Measurements from ENCODE around the gene PTHLH.

Gene PTHLH

DNA sequence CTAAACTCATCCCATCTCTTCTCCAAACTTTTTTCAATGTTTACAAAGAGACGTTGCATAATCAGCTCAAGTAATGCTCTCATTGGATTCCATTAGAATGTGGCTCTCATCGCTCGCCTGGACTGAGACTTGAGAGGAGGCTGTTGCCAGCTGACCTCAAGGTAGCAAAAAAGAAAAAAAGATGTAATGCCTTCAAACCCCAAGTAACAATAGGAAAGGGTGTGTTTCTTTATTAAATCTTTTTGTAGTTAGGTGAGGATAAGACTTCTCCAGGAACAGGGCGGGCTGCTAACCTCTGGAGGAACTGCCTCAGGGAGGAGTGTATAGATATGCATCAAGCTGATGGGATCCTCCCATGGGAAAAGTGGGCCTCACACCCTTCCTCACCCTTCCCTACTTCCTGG is 956 bp upstream of the PTHLH start:
- no peak for DNase-seq

DNA sequence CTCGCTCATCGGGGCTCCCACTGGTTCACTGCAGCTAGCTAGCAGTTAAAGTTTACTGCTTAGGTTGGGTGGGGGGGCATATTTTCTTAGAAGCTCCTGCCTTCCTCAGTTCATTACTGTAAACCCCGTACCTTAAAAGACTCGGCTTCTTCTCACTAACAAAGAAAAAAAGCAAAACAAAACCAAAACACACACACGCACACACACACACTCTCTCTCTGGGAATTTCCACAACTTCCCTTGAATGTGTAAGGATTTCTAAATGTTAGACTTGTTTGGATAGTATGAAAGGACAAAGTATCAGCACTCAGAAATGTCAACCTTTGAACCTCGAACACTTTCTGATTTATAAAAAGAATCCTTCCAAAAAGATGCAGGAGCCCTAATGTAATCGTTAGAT is 927 bp downstream of the PTHLH start:
- no peak for DNase-seq

GRCh38 chr12:27971121-27971489 is 1.4 kb downstream of the PTHLH start:
- no peak for DNase-seq

DNA sequence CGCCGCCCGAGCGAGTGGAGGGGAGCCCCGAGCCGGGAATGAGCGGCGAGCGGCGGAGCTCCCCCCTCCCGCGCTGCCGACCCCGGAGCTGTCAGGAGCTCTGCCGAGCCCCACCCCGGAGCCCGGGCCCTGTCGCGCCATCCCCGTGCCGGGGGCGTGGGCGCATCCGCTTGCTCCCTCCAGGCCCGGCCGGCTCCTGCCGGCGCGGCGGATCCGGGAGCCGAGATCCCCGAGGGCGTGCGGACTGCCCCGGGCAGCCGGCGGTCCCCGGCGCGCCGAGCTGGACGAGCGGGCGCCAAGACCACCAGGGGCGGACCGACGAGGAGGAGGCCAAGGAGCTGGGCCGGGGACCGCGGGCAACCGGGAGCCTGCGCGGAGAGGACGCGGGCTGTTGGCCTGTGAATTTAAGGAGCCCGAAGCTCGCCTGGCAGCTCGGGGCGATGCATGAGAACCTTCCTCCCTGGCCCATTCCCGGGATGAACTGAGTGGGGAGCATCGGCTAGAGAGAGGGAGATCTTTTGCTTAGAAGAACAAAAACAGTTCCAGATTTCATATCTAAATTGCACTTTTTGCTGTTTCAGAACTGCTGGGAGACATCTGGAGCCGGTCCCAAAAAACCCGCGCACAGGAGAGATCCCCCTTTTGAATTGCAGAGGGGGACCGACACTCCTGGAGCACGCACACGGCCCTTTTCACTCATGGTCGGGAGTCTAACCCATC is 2.0 kb downstream of the PTHLH start:
- no peak for DNase-seq

DNA sequence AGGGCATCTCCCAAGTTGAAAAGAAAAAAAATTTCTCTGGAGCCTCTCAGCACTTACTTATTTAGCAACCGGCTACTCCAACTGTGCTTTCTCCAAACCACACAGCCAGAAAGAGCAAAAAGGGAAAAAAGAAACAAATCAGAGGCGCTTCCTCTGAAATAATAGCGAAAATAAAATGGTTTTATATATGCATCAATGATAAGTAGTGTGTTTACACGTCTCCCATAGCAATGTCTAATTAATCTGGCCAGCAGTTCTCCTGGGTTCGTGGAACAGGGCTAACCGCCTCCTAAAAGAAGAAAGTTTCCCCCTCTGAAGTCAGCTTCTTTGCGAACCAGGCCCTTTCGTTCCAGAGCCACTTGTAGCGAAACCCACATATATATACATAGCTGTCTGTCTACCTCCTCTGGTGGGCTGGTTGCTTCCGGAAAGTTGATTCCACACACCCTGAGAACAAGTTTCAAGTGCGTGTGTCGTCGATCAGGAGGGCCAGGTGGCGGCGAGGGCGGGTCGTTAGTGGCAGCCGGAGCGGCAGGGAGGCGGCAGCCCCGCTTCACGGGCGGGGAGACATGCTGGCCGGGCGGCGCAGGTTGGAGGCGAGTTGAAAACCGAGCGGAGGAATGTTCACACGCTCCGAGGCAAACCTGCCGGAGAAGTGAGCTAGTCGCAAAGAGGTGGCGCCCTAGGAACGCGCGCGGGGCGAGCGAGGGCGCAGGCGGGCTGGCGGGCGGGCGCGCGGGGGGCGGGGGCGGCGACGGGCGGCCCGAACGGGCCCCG is 2.7 kb downstream of the PTHLH start:
- DNase-seq = peak in 1 of 2 donors; percentile 20

- DNase-seq = peak in 1 of 2 donors; percentile 4
Observed at GRCh38 chr12:27968972-27969623, 3.4 kb downstream of the PTHLH start.

- DNase-seq = no peak
Observed at GRCh38 chr12:27967551-27968054, 4.9 kb downstream of the PTHLH start.

DNA sequence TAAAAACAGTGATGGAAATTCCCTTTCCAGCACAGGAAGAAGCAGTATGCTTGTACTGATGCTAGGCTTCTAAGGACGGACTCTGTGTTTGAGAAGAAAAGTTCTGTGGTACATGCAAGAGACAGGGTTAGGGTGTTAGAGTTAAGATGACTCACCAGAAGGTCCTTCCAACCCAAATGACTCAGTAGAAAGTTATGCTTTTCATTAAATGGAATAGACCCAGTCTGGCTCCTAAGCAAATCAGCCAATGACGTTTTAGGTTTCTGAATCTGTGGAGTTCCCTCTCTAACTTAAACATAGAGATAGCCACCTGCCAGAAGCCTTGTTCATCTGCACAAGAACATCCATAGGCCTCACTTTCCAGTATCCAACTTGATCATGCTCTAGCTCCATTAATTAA is 5.7 kb downstream of the PTHLH start:
- no peak for DNase-seq

DNA sequence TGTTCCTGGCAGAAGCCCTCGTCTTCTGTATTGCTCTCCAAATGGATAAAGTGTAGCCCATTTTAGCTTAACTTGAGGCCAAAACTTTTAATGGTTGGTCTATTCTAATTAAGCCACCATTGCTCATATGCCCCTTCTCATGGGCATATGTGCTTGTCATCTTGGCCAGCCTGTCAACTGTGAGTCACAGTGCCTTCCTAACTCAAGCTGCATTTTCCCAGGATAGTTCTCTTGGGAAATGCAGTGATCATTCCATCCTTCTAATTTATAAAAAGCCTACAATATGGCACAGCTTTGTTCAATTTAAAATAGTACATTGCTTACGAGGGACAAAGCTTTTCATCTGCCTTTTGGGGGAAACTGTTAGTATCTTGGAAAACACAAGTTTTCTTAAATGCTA is 6.6 kb downstream of the PTHLH start:
- peak in 1 of 2 donors; percentile 27 for DNase-seq

DNA sequence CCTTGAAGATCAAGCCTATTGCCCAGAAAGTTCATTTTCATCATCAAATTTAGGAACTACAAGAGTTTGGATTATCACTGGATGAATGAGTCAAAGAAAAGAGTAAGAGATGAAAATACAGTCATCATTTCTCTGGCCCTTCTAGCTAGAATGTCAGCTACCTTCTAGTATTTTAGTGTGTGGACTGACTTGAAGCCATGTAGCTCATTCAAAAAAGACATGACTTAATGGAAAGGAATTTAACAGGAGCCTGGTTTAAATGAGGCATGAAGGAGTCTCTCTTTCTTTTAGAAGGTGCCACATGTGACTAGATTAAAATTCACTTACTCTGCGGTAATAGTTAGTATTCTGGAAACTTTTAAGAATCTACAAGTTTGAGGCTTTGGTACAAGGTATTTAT is 7.1 kb downstream of the PTHLH start:
- no peak for DNase-seq

GRCh38 chr12:27964123-27964522 is 8.4 kb downstream of the PTHLH start:
- DNase-seq = no peak

DNA sequence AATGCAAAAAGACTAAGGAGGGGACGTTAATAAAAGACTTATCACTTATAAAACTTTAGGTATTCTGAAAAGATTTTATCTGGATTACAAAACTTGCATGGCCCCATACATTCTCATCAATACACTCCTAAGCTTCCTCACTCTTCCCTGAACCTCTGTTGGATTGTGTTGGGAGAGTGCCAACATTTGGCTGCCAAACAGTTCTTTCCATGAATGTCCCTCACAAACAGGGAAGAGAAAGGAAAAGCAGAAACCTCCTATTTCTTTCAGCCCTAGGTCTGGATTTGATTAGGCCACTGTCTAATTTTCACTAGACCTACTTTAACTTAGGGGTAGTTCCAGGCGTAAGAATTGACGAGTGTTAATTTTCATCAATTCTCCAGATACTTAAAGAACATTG is 11.7 kb downstream of the PTHLH start:
- DNase-seq = no peak

DNA sequence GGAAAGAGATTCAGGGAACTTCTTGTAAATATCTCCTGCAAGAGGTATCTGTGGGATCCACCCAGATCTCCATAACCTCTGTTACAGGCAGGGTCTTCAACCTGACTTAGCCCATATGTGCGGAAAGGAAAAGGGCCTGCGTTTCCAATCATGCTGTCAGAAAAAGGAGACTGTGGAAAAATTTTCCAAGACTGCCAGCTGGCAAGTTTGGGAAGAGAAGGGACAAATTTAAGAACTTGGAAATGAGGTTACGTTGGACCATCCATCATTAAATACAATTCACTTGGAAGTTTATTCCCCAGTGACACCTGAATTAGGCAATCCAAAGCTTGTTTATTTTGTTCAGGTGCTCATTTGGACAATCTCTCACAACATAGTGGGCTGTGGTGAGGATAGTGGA is 13.9 kb downstream of the PTHLH start:
- DNase-seq = no peak

DNA sequence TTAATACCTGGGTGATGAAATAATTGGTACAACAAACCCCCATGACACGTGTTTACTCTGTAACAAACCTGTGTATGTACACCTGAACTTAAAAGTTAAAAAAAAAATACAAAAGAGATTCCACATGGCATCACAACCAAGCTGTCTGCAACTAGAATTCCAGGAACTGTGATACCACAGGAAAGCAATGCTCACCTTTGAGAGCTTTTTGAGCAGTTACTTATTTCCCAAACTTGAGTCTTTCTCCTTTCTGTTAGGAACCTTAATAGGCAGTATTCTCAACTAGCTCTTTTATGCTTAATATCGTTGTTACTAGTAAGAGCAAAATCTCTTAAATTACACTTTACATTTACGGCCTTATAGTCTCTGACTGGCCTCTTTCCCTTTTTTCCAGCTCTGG is 15.2 kb downstream of the PTHLH start:
- DNase-seq = no peak

DNA sequence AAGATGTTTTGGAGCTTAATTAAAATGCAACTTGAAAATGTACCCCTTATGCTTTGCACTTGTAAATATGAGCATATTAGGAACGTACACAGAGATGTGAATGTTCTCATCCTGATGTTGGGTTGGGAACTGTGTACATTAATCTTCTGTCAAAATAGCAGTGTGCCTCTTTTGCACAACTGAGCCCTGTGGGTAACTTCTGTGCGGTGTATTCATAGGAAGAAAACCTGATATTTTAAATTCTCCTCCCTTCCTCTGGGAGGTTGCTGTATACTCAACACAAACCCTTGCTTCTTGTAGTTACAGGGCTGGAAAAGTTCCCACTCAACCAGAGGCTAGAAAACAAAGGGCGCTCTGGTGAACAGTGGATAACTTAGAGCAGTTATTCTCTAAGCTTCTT is 18.7 kb downstream of the PTHLH start:
- DNase-seq = no peak

DNA sequence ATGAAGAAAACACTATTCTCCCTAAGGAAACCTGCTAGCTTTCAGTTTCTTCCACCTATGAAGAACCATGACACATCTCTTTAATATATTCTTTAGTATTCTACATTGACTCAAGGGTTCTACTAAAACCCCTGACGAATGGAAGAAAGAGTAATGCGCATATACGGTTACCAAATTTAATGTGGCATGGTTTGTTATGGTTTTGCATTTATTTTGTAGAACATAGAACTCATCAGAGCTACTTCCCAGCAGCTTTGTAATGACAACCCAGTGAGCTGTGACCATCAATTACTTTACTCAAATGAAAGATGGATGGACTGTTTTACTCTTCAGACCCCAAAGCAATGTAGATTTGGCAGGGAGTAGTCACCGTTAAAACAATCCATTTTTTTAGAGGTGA is 19.2 kb downstream of the PTHLH start:
- DNase-seq = no peak

GRCh38 chr12:27952510-27952909 is 20.0 kb downstream of the PTHLH start:
- DNase-seq = no peak

- DNase-seq = no peak
Observed at GRCh38 chr12:27951898-27952297, 20.6 kb downstream of the PTHLH start.

- DNase-seq = no peak
Observed at GRCh38 chr12:27946421-27946820, 26.1 kb downstream of the PTHLH start.

DNA sequence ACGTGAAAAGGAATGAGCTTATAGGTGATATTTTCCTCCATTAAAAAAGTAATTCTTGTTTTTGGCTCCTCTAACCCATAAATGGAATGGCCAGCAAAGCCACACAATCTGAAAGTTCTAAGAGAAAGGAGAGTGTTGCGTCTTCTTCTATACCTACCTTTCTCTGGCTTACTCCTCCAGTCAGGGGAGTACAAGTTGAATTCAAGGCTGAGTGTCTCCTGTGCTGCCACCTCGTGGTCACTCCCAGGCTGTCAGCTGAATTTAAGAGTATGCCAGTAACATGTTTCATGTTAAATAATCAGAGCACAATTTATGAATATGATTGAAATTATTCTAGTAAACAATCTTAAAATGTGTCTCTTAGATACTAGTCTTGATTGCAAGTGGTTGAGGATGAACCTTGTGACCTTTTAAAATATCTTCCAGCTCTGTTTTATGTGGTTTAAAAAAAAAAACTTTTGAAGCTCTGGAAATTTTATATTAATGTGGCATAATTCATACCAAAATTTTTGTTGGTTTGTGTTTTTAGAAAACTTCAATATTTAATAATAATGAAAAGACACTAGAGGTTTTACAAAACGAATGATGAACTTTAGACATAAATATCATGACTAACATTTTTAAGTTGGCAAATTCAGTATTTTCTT is 31.7 kb downstream of the PTHLH start:
- DNase-seq = peak in 1 of 2 donors; percentile 18

- no peak for DNase-seq
Observed at GRCh38 chr12:27940245-27940644, 32.3 kb downstream of the PTHLH start.

DNA sequence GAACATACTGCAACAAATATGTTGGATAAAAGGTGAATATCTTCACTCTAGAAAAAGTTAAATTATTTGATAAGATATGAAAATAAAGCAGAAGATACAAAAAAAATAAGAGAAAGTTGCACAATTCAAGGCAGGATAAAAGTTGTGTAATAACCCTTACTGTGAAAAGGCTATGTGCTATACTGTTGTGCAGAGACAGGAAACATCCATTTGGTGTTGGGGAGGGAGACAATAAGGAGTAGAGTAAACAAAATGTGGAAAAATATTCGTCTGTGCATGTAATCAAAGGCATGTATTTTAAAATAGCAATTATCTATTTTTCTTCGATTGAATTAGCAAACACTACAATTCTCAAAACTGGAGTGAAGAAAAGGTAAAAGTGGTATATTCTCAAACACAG is 34.8 kb downstream of the PTHLH start:
- no peak for DNase-seq

DNA sequence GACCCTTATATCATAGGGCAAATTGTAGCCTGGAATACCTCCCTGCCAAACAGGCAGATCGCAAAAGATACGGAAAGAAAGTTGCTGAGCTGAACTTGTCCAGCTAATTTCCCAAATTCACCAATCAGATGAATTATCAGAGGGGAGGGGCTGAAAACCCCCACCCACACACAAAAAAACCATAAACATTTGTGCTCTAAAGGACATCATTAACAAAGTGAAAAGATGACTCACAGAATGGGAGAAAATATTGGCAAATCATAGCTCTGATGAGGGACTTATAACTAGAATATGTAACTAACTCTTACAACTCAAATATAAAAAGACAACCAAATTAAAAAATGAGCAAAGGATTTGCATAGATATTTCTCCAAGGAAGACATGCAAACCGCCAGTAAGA is 36.3 kb downstream of the PTHLH start:
- no peak for DNase-seq
